Gastroesophageal sphincter (tissue), 3 donors: Measurements from ENCODE around the gene TRAPPC4.

ENCODE experiments used
- EP300 ChIP-seq: sonication (generic); formaldehyde crosslinking; IDR thresholded peaks from one replicate; pipeline ENCODE4 v1.6.1; 2017; ENCODE audit warnings: antibody characterized with exemption, mild to moderate bottlenecking
- POLR2A ChIP-seq, 2 donors: fragments of 450-650 bp; IDR thresholded peaks; one replicate each; pipeline ENCODE4 v1.6.1; 2017; ENCODE audit warnings: antibody characterized with exemption in 2 of 2, mild to moderate bottlenecking in 2 of 2, moderate library complexity in 1 of 2
- POLR2AphosphoS5 ChIP-seq: sonication (generic); formaldehyde crosslinking; IDR thresholded peaks from one replicate; pipeline ENCODE4 v1.6.1; 2017; ENCODE audit warnings: antibody characterized with exemption
- TF ChIP-seq, protein P1 (sequence below), 4 experiments: fragments of 200-600 bp in 2 of 4; fragments of 450-650 bp in 2 of 4; sonication (generic) in 1 of 4; IDR thresholded peaks; one replicate each; pipeline ENCODE4 v1.5.1; 2017 to 2019; ENCODE audit warnings: antibody characterized with exemption in 4 of 4, mild to moderate bottlenecking in 2 of 4, moderate library complexity in 2 of 4

DNA sequence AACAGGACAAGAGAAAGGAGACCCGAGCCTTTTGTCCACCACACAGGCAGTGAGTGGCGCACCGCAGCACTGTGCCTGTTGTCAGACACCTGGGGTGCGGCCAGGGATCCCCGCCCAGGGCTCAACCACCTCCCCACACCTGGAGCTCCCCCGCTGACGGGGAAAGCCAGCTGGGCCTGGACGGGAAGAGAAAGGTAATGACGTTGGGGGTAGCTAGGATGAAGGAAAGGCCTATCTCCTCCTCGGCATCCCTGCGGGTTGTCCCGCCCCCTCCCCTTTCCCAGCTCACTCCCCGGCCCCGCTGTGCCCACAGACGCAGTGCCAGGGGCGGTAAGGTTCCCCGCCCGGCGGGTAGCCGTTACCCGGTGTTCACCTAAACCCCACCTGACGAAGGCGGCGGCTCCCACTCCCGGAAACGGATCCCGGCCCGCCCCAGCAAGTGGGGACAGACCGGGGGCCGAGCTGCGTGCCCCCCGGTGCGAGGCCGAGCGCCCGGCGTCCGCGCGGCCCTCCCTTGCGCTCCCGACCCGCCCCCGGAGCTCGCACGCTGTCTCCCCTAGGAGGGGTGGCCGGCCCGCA lies 37.9 kb downstream of the TRAPPC4 start:
- TF ChIP-seq EP300 (no peak), POLR2AphosphoS5 (no peak), POLR2A (IDR thresholded peaks at IDR 0.05) (no peak)
- TF ChIP-seq, protein P1, sequence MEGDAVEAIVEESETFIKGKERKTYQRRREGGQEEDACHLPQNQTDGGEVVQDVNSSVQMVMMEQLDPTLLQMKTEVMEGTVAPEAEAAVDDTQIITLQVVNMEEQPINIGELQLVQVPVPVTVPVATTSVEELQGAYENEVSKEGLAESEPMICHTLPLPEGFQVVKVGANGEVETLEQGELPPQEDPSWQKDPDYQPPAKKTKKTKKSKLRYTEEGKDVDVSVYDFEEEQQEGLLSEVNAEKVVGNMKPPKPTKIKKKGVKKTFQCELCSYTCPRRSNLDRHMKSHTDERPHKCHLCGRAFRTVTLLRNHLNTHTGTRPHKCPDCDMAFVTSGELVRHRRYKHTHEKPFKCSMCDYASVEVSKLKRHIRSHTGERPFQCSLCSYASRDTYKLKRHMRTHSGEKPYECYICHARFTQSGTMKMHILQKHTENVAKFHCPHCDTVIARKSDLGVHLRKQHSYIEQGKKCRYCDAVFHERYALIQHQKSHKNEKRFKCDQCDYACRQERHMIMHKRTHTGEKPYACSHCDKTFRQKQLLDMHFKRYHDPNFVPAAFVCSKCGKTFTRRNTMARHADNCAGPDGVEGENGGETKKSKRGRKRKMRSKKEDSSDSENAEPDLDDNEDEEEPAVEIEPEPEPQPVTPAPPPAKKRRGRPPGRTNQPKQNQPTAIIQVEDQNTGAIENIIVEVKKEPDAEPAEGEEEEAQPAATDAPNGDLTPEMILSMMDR (IDR thresholded peaks at IDR 0.05) = no peak
